NCI-H526 (cell line): ENCODE measurements around the gene UCHL3.

Source experiments
- DNase-seq, 2 experiments: peaks; one replicate each; lab custom pipeline; 2025; lab: John Stamatoyannopoulos, UW

The UCHL3 gene

GRCh38 chr13:75633285-75633684 lies 83.7 kb downstream of the UCHL3 start:
- DNase-seq = no peak

- DNase-seq = no peak
Observed at GRCh38 chr13:75635101-75635827, 85.7 kb downstream of the UCHL3 start.

GRCh38 chr13:75635828-75636435 lies 86.3 kb downstream of the UCHL3 start, which contains the start of gene LMO7:
Gene LMO7, plus strand, starts transcription at chr13:75636330. Its CDS starts 328 bp downstream, at chr13:75636658.
- DNase-seq = peak in 1 of 2 experiments; percentile 83

- peak; percentile 59 to 83 for DNase-seq
Observed at GRCh38 chr13:75636436-75637180, 87.0 kb downstream of the UCHL3 start.

GRCh38 chr13:75637181-75637750 lies 87.7 kb downstream of the UCHL3 start:
- peak in 1 of 2 experiments; percentile 42 for DNase-seq

GRCh38 chr13:75639454-75639853 lies 89.9 kb downstream of the UCHL3 start:
- no peak for DNase-seq

- no peak for DNase-seq
Observed at GRCh38 chr13:75641026-75641425, 91.4 kb downstream of the UCHL3 start.

GRCh38 chr13:75643182-75643581 lies 93.6 kb downstream of the UCHL3 start:
- DNase-seq = no peak

- no peak for DNase-seq
Observed at GRCh38 chr13:75643693-75644092, 94.1 kb downstream of the UCHL3 start.

GRCh38 chr13:75645141-75645540 lies 95.5 kb downstream of the UCHL3 start:
- DNase-seq = no peak

- DNase-seq = no peak
Observed at GRCh38 chr13:75647126-75647784, 97.7 kb downstream of the UCHL3 start.

- no peak for DNase-seq
Observed at GRCh38 chr13:75648446-75648845, 98.9 kb downstream of the UCHL3 start.

- no peak for DNase-seq
Observed at GRCh38 chr13:75651013-75651412, 101.4 kb downstream of the UCHL3 start.

GRCh38 chr13:75652726-75653125 lies 103.1 kb downstream of the UCHL3 start:
- DNase-seq = no peak
